Caco-2 (cell line): ENCODE results near the gene CEP126. TPM values are rescaled to one million over a fixed set of nuclear protein-coding genes. Genes with fewer than 3 reads are reported as not detected.

Experiments
- BruUV-seq: library from RNA; stranded (reverse); fragments of 400-500 nt; replicated peaks from 2 replicates; lab custom pipeline; 2021; lab: Mats Ljungman, UMichigan
- CTCF ChIA-PET: fragments of 300-600 bp; sonication (Branson Sonifier 250); formaldehyde crosslinking; loops from one replicate; lab custom pipeline; 2022; ENCODE audit warnings: antibody characterized with exemption; lab: Charles Lee
- POLR2A ChIA-PET: fragments of 300-600 bp; sonication (Branson Sonifier 250); formaldehyde crosslinking; loops from one replicate; lab custom pipeline; 2022; ENCODE audit warnings: antibody characterized with exemption; lab: Charles Lee
- DNase-seq, 2 experiments: peaks; one replicate each; pipeline versions ENCODE4 v3.0.0 to v3.0.0-alpha.2; 2020 to 2022
- H3K27me3 ChIP-seq: replicated peaks from 2 replicates; pipeline ENCODE4 v1.6.0; 2011; ENCODE audit warnings: low read length; ENCODE audit not compliant: control insufficient read depth, insufficient read depth
- H3K36me3 ChIP-seq: 2 replicates; pipeline ENCODE4 v1.5.1; 2011; ENCODE audit warnings: low read length; ENCODE audit not compliant: control insufficient read depth, insufficient read depth
- H3K4me1 ChIP-seq: fragments of 250-450 bp; sonication (Bioruptor Pico); 2 replicates; pipeline ENCODE4 v1.5.1; 2020; ENCODE audit warnings: mild to moderate bottlenecking
- H3K4me3 ChIP-seq: 2 replicates; pipeline ENCODE4 v1.5.1; 2011; ENCODE audit warnings: low read depth, mild to moderate bottlenecking, control low read depth, low read length
- H3K9me3 ChIP-seq: fragments of 250-450 bp; sonication (Bioruptor Pico); 2 replicates; pipeline ENCODE4 v1.5.1; 2020; ENCODE audit warnings: mild to moderate bottlenecking, moderate library complexity
- H3K27ac Mint-ChIP-seq: one replicate; pipeline ENCODE4 v1.8.0; 2022; ENCODE audit warnings: mixed read lengths; ENCODE audit not compliant: unreplicated experiment
- H3K27me3 Mint-ChIP-seq: one replicate; pipeline ENCODE4 v1.8.0; 2022; ENCODE audit warnings: mixed read lengths; ENCODE audit not compliant: insufficient read depth, unreplicated experiment
- H3K36me3 Mint-ChIP-seq: one replicate; pipeline ENCODE4 v1.8.0; 2022; ENCODE audit warnings: mild to moderate bottlenecking, mixed read lengths; ENCODE audit not compliant: insufficient read depth, unreplicated experiment
- H3K4me1 Mint-ChIP-seq: one replicate; pipeline ENCODE4 v1.8.0; 2022; ENCODE audit warnings: low read depth, mixed read lengths; ENCODE audit not compliant: unreplicated experiment
- H3K4me3 Mint-ChIP-seq: one replicate; pipeline ENCODE4 v1.8.0; 2022; ENCODE audit warnings: mild to moderate bottlenecking, moderate library complexity, mixed read lengths; ENCODE audit not compliant: unreplicated experiment
- H3K9me3 Mint-ChIP-seq: one replicate; pipeline ENCODE4 v1.8.0; 2022; ENCODE audit warnings: mixed read lengths; ENCODE audit not compliant: unreplicated experiment
- CTCF ChIP-seq, 2 experiments: fragments of 200-600 bp in 1 of 2; IDR thresholded peaks; 1 replicate in 1 of 2; 2 replicates in 1 of 2; pipeline versions ENCODE4 v1.5.1 to v1.8.0; 2011 to 2022; ENCODE audit warnings: antibody characterized with exemption in 1 of 2, control low read depth in 1 of 2, inconsistent platforms in 1 of 2, low read depth in 1 of 2, low read length in 1 of 2, mild to moderate bottlenecking in 1 of 2, moderate library complexity in 1 of 2; ENCODE audit not compliant: insufficient read depth in 1 of 2, severe bottlenecking in 1 of 2, unreplicated experiment in 1 of 2
- intact Hi-C: fragments of 100-400 bp; cut with micrococcal nuclease; formaldehyde crosslinking; loops from one replicate; pipeline ENCODE4 v1.10.0; 2022; ENCODE audit not compliant: unreplicated experiment
- total RNA-seq: library from RNA; stranded (reverse); gene quantifications from 2 replicates; pipeline ENCODE4 v1.2.3, GENCODE V29; 2022

CEP126 gene
- total RNA-seq, 1 experiment from 2014 or later, result 4.3 TPM

- Mint-ChIP-seq H3K27ac (no peak overlapping the region), H3K27me3 (no peaks in the 10 kb centered on the region), H3K9me3 (no peaks in the 10 kb centered on the region), H3K4me3 (no peak overlapping the region), H3K4me1 (peaks cover 6% of the 10 kb centered on the region), H3K36me3 (no peaks in the 10 kb centered on the region)
- Histone ChIP-seq H3K4me3 (no peak overlapping the region), H3K9me3 (no peaks in the 10 kb centered on the region), H3K36me3 (no peaks in the 10 kb centered on the region), H3K4me1 (peaks cover 3% of the 10 kb centered on the region), H3K27me3 (no peaks in the 10 kb centered on the region)
- BruUV-seq, result no TSS peak
- TF ChIP-seq CTCF (IDR thresholded peaks at IDR 0.05; ENCODE audit: insufficient read depth in 1 of 2, low read depth in 1 of 2, low read length in 1 of 2, severe bottlenecking in 1 of 2, unreplicated experiment in 1 of 2), result no peak
- DNase-seq, result no peak
- ChIA-PET POLR2A (no interaction called here), CTCF (no interaction called here)
- intact Hi-C loops, result no loop called here
Measured at GRCh38 chr11:102001657-102002338, 87.0 kb downstream of the CEP126 start.

- ChIA-PET CTCF (no interaction called here), POLR2A (no interaction called here)
- intact Hi-C loops, result no loop called here
- Histone ChIP-seq H3K4me1 (peaks cover 19% of the 10 kb centered on the region), H3K36me3 (no peaks in the 10 kb centered on the region), H3K9me3 (no peaks in the 10 kb centered on the region), H3K4me3 (no peak overlapping the region), H3K27me3 (no peaks in the 10 kb centered on the region)
- DNase-seq, result no peak
- no peaks in the 10 kb centered on the region for H3K36me3 Mint-ChIP-seq
- H3K4me1 Mint-ChIP-seq, result peaks cover 17% of the 10 kb centered on the region
- no TSS peak for BruUV-seq
- H3K9me3 Mint-ChIP-seq, result no peaks in the 10 kb centered on the region
- H3K27ac Mint-ChIP-seq, result no peak overlapping the region
- no peaks in the 10 kb centered on the region for H3K27me3 Mint-ChIP-seq
- H3K4me3 Mint-ChIP-seq, result no peak overlapping the region
- TF ChIP-seq CTCF (IDR thresholded peaks at IDR 0.05; ENCODE audit: insufficient read depth in 1 of 2, low read depth in 1 of 2, low read length in 1 of 2, severe bottlenecking in 1 of 2, unreplicated experiment in 1 of 2), result no peak
Measured at GRCh38 chr11:102004220-102004619, 89.4 kb downstream of the CEP126 start.

GRCh38 chr11:102005306-102005705 is 90.5 kb downstream of the CEP126 start:
- no peaks in the 10 kb centered on the region for H3K9me3 ChIP-seq
- BruUV-seq, result no TSS peak
- H3K36me3 Mint-ChIP-seq, result no peaks in the 10 kb centered on the region
- no peak overlapping the region for H3K27ac Mint-ChIP-seq
- H3K9me3 Mint-ChIP-seq, result no peaks in the 10 kb centered on the region
- H3K4me1 Mint-ChIP-seq, result peaks cover 25% of the 10 kb centered on the region
- H3K4me3 Mint-ChIP-seq, result no peak overlapping the region
- CTCF ChIA-PET, result interaction anchor here (4.1 kb wide), 1 partner anchor 143 kb away, joined by 141 read pairs; no protein-coding TSS in a partner anchor
- H3K27me3 Mint-ChIP-seq, result no peaks in the 10 kb centered on the region
- intact Hi-C loops, result no loop called here
- no peak for TF ChIP-seq CTCF (IDR thresholded peaks at IDR 0.05; ENCODE audit: insufficient read depth in 1 of 2, low read depth in 1 of 2, low read length in 1 of 2, severe bottlenecking in 1 of 2, unreplicated experiment in 1 of 2)
- POLR2A ChIA-PET, result no interaction called here
- no peak for DNase-seq
- peaks cover 29% of the 10 kb centered on the region for H3K4me1 ChIP-seq
- no peak overlapping the region for H3K4me3 ChIP-seq
- no peaks in the 10 kb centered on the region for H3K27me3 ChIP-seq
- H3K36me3 ChIP-seq, result no peaks in the 10 kb centered on the region
